HG03442 (cell line): ENCODE results near the gene AMT.
"Not testable (repeated sequence)": the region's sequence is repeated elsewhere in the genome, so short reads cannot be mapped to it uniquely, and the experiment has no call there.

ENCODE experiments used
- ATAC-seq: cut with Tn5 transposase; IDR thresholded peaks from one replicate; pipeline ENCODE4 v1.9.1; 2021; ENCODE audit warnings: mild to moderate bottlenecking, moderate library complexity; ENCODE audit not compliant: unreplicated experiment

The AMT gene

GRCh38 chr3:49424816-49425215, 2.5 kb upstream of the AMT start:
- ATAC-seq: no peak

GRCh38 chr3:49421890-49422378, 339 bp downstream of the AMT start:
- ATAC-seq: no peak

GRCh38 chr3:49417516-49418120, 4.7 kb downstream of the AMT start:
- ATAC-seq: no peak

- no peak for ATAC-seq
These were observed 5.4 kb downstream of the AMT start for GRCh38 chr3:49416867-49417266.

- no peak for ATAC-seq
These were observed 6.2 kb downstream of the AMT start for GRCh38 chr3:49415931-49416601.

GRCh38 chr3:49414753-49415152, 7.5 kb downstream of the AMT start:
- no peak for ATAC-seq

GRCh38 chr3:49413338-49413734, 8.9 kb downstream of the AMT start:
- no peak for ATAC-seq

GRCh38 chr3:49412632-49413337, 9.5 kb downstream of the AMT start:
- no peak for ATAC-seq

- peak; percentile 73 for ATAC-seq
These were observed 10.2 kb downstream of the AMT start, which contains the start of the genes RHOA and TCTA for GRCh38 chr3:49411968-49412631. Gene RHOA (minus strand): TSS chr3:49411976. CDS start chr3:49375589, 36,387 bp downstream. Gene TCTA (plus strand): TSS chr3:49412423. CDS start chr3:49412427, 4 bp downstream.

GRCh38 chr3:49411535-49411967, 10.7 kb downstream of the AMT start:
- peak; percentile 19 for ATAC-seq

GRCh38 chr3:49410846-49411534, 11.3 kb downstream of the AMT start:
- no peak for ATAC-seq

- ATAC-seq: no peak
These were observed 12.0 kb downstream of the AMT start for GRCh38 chr3:49410066-49410845.

- ATAC-seq: no peak
These were observed 15.4 kb downstream of the AMT start for GRCh38 chr3:49406571-49407565.

- not testable (repeated sequence) for ATAC-seq
These were observed 16.7 kb downstream of the AMT start for GRCh38 chr3:49405570-49405969.

- no peak for ATAC-seq
These were observed 18.4 kb downstream of the AMT start for GRCh38 chr3:49403891-49404290.

GRCh38 chr3:49401766-49402165, 20.5 kb downstream of the AMT start:
- ATAC-seq: no peak

GRCh38 chr3:49399461-49399860, 22.8 kb downstream of the AMT start:
- ATAC-seq: no peak

- ATAC-seq: no peak
These were observed 24.8 kb downstream of the AMT start for GRCh38 chr3:49397470-49397869.

- ATAC-seq: not testable (repeated sequence)
These were observed 31.0 kb downstream of the AMT start for GRCh38 chr3:49391310-49391709.
